Psoas muscle (tissue), 8 donors: ENCODE measurements around the gene ZNF296. TPM values are rescaled to one million over a fixed set of nuclear protein-coding genes. Genes with fewer than 3 reads are reported as not detected.

ENCODE experiments used
- ATAC-seq, 4 donors: fragments of 200-7000 bp; cut with Tn5 transposase; one replicate each; pipeline ENCODE4 v1.9.1; 2020; ENCODE audit warnings: moderate library complexity in 3 of 4, mild to moderate bottlenecking in 2 of 4
- DNase-seq, 2 donors: peaks; one replicate each; pipeline ENCODE4 v3.0.0-alpha.2; 2020
- H3K27ac ChIP-seq: fragments of 200-600 bp; one replicate; pipeline ENCODE4 v1.8.0; 2022
- H3K27me3 ChIP-seq, 3 donors: fragments of 200-600 bp in 1 of 3; one replicate each; pipeline versions ENCODE4 v1.6.1 to v1.8.0; 2013 to 2022; ENCODE audit warnings: low read length in 2 of 3, mild to moderate bottlenecking in 2 of 3, moderate library complexity in 1 of 3; ENCODE audit not compliant: insufficient read depth in 3 of 3
- H3K36me3 ChIP-seq, 2 donors: fragments of 200-600 bp in 1 of 2; one replicate each; pipeline versions ENCODE4 v1.6.1 to v1.8.0; 2013 to 2022; ENCODE audit warnings: low read depth in 1 of 2, mild to moderate bottlenecking in 1 of 2, moderate library complexity in 1 of 2; ENCODE audit not compliant: insufficient read depth in 1 of 2
- H3K4me1 ChIP-seq: fragments of 200-600 bp; one replicate; pipeline ENCODE4 v1.8.0; 2022
- H3K4me3 ChIP-seq: fragments of 200-600 bp; one replicate; pipeline ENCODE4 v1.8.0; 2022; ENCODE audit warnings: mild to moderate bottlenecking
- H3K9me3 ChIP-seq: fragments of 200-600 bp; one replicate; pipeline ENCODE4 v1.8.0; 2022
- CTCF ChIP-seq: fragments of 200-600 bp; IDR thresholded peaks from one replicate; pipeline ENCODE4 v1.8.0; 2022; ENCODE audit warnings: antibody characterized with exemption
- WGBS, 3 donors: extraction: QIAGEN DNeasy Blood & Tissue Kit; methylation state at CpG; one replicate each; pipeline versions ENCODE4 v1.1.6 to v1.1.7; 2013; 5-methylcytosine and 5-hydroxymethylcytosine counted together
- intact Hi-C, 2 donors: fragments of 100-400 bp; cut with DNase I; formaldehyde crosslinking; loops; one replicate each; pipeline versions ENCODE4 v1.11.0 to v1.14.2; 2022
- polyA plus RNA-seq, 3 donors: library from polyadenylated mRNA; stranded (reverse); fragments of 200-250 nt; gene quantifications; one replicate each; pipeline ENCODE4 v1.2.3, GENCODE V29; 2013
- total RNA-seq, 4 donors: library from RNA; stranded (reverse); fragmentation: NEBNext Ultra II Directional in 2 of 4; extraction: Animal tissue kit (Norgen Biotek cat#: 25700) in 2 of 4; gene quantifications; one replicate each; pipeline versions ENCODE4 v1.2.1 to v1.2.4, GENCODE V29; 2021 to 2023
- donor health status: healthy with polysubstance abuse.
- donor health status: DM: no; HTN: no; CAD: no; lungs with moderate emphysema.
- donor health status: Bipolar disorder and iron deficiency.
- donor health status: healthy.
- donor health status: DM: yes; HTN: yes; CAD: no.
- donor health status: DM: no; HTN: no; CAD: no.
- donor health status: DM: no; HTN: no; CAD: no.
- donor health status: DM: yes; HTN: yes; CAD: no.

ZNF296 gene
- total and polyA plus RNA-seq, 7 donors = 0.22 to 0.73 (median 0.40) TPM; not detected in 1

- WGBS, 3 donors = 84 to 90% (median 86%) methylated on average over 14 of the region's 14 CpGs
- Histone ChIP-seq H3K27me3 (no peaks in the 10 kb centered on the region), H3K4me3 (no peak overlapping the region), H3K36me3 (peaks cover 0 to under 1% of the 10 kb centered on the region in 2 donors), H3K27ac (peak overlapping the region; percentile 16), H3K9me3 (no peaks in the 10 kb centered on the region), H3K4me1 (peaks cover 76% of the 10 kb centered on the region)
- ATAC-seq (no peak), DNase-seq (no peak)
- intact Hi-C loops = loop anchor here in 1 of 2 donors (10.0 kb wide), 1 partner anchor 239 kb away; no protein-coding TSS in a partner anchor
- TF ChIP-seq CTCF = no peak
These were observed 19.5 kb upstream of the ZNF296 start for GRCh38 chr19:45095496-45096413.

GRCh38 chr19:45094707-45095106 is 18.4 kb upstream of the ZNF296 start:
- TF ChIP-seq CTCF = no peak
- ATAC-seq (no peak), DNase-seq (no peak)
- 70 to 82% (median 73%) methylated on average over 5 of the region's 5 CpGs for WGBS, 3 donors
- Histone ChIP-seq H3K4me3 (peak overlapping the region; percentile 100), H3K36me3 (peaks cover 0 to 11% of the 10 kb centered on the region in 2 donors), H3K4me1 (peaks cover 65% of the 10 kb centered on the region), H3K9me3 (no peaks in the 10 kb centered on the region), H3K27me3 (no peaks in the 10 kb centered on the region), H3K27ac (no peak overlapping the region)
- intact Hi-C loops = loop anchor here in 1 of 2 donors (5.0 to 10.0 kb wide), 2 partner anchors 33 to 240 kb away; no protein-coding TSS in a partner anchor

GRCh38 chr19:45094137-45094536 is 17.9 kb upstream of the ZNF296 start:
- no peak for TF ChIP-seq CTCF
- Histone ChIP-seq H3K4me1 (peaks cover 60% of the 10 kb centered on the region), H3K27me3 (no peaks in the 10 kb centered on the region), H3K4me3 (peak overlapping the region; percentile 100), H3K27ac (peak overlapping the region; percentile 95), H3K9me3 (no peaks in the 10 kb centered on the region), H3K36me3 (peaks cover 0 to 13% of the 10 kb centered on the region in 2 donors)
- DNase-seq = no peak
- 66 to 73% (median 67%) methylated on average over 9 of the region's 9 CpGs for WGBS, 3 donors
- intact Hi-C loops = loop anchor here in 1 of 2 donors (5.0 to 10.0 kb wide), 2 partner anchors 33 to 241 kb away; no protein-coding TSS in a partner anchor
- no peak for ATAC-seq

- intact Hi-C loops = loop anchor here in 1 of 2 donors (5.0 to 10.0 kb wide), 2 partner anchors 34 to 242 kb away; no protein-coding TSS in a partner anchor
- DNase-seq (peak; percentile 94 to 98), ATAC-seq (peak; percentile 90 to 92 (median 90))
- peak; percentile 35 for TF ChIP-seq CTCF
- Histone ChIP-seq H3K9me3 (no peaks in the 10 kb centered on the region), H3K4me3 (peak within 1 kb of the TSS; percentile 100), H3K36me3 (peaks cover 0 to 22% of the 10 kb centered on the region in 2 donors), H3K27me3 (no peaks in the 10 kb centered on the region), H3K4me1 (peaks cover 49% of the 10 kb centered on the region), H3K27ac (peak within 1 kb of the TSS; percentile 95)
- WGBS, 3 donors = 0% methylated on average over 78 to 103 of the region's 103 CpGs
These were observed 16.7 kb upstream of the ZNF296 start, which contains the start of gene PPP1R37 for GRCh38 chr19:45092747-45093678. Gene PPP1R37 (plus strand): TSS chr19:45093179. CDS start chr19:45093326, 147 bp downstream.
